Rectal smooth muscle tissue (tissue), 1 donor: ENCODE measurements around the gene TRIM13.
"Not testable (repeated sequence)": the region's sequence is repeated elsewhere in the genome, so short reads cannot be mapped to it uniquely, and the experiment has no call there.

Source experiments
- H3K27ac ChIP-seq: one replicate; pipeline ENCODE4 v1.7.0; 2013; ENCODE audit warnings: low read depth, low read length, inconsistent platforms
- H3K27me3 ChIP-seq: one replicate; pipeline ENCODE4 v1.7.0; 2013; ENCODE audit warnings: low read length; ENCODE audit not compliant: control insufficient read depth, insufficient read depth
- H3K36me3 ChIP-seq: one replicate; pipeline ENCODE4 v1.7.0; 2013; ENCODE audit warnings: low read length; ENCODE audit not compliant: control insufficient read depth, insufficient read depth
- H3K4me1 ChIP-seq: one replicate; pipeline ENCODE4 v1.7.0; 2013; ENCODE audit warnings: low read length; ENCODE audit not compliant: control insufficient read depth, insufficient read depth
- H3K4me3 ChIP-seq: one replicate; pipeline ENCODE4 v1.7.0; 2013; ENCODE audit warnings: low read length
- H3K9ac ChIP-seq: one replicate; pipeline ENCODE4 v1.7.0; 2013; ENCODE audit warnings: low read length

TRIM13 gene

DNA sequence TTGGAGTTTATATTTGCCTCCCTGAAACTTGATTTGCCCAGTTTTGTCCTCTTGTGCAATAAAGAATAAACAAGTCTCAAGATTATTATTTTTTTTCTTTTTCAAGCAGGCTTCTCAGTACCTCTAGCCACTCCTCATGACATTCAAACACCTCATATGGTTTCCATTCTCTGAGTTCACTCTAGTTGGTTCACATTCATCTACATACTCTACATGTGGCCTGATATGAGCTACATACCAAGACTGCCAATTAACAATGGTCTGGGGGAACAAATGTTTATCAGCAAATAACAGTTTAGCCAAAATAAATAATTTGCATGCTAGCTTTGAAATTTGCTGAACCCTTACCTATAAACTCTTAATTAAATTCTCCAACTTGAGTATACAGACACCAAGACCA is 40.9 kb downstream of the TRIM13 start:
- Histone ChIP-seq H3K27ac (no peak overlapping the region), H3K27me3 (no peaks in the 10 kb centered on the region), H3K36me3 (no peaks in the 10 kb centered on the region), H3K9ac (no peak overlapping the region), H3K4me3 (no peak overlapping the region), H3K4me1 (no peaks in the 10 kb centered on the region)

- Histone ChIP-seq H3K27me3 (no peaks in the 10 kb centered on the region), H3K4me3 (no peak overlapping the region), H3K36me3 (no peaks in the 10 kb centered on the region), H3K9ac (no peak overlapping the region), H3K4me1 (no peaks in the 10 kb centered on the region), H3K27ac (no peak overlapping the region)
These were observed 41.4 kb downstream of the TRIM13 start for GRCh38 chr13:50038266-50038665.

GRCh38 chr13:50052478-50052877 is 55.6 kb downstream of the TRIM13 start:
- Histone ChIP-seq H3K4me1 (no peaks in the 10 kb centered on the region), H3K27ac (no peak overlapping the region), H3K4me3 (no peak overlapping the region), H3K36me3 (no peaks in the 10 kb centered on the region), H3K9ac (no peak overlapping the region), H3K27me3 (no peaks in the 10 kb centered on the region)

DNA sequence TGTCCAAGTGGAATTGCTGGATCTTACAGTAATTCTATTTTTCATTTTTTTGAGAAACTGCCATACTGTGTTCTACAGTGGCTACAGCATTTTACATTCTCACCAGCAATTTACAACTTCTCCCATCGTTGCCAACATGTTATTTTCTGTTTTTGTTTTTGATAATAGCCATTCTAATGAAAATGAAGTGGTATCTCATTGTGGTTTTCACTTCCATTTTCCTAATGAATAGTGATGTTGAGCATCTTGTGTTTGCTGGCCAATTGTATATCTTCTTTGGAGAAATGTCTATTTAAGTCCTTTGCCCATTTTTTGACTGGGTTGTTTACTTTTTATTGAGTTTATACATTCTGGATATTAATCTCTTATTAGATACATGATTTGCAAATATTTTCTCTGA is 57.0 kb downstream of the TRIM13 start:
- Histone ChIP-seq H3K27me3 (no peaks in the 10 kb centered on the region), H3K36me3 (no peaks in the 10 kb centered on the region), H3K27ac (no peak overlapping the region), H3K4me1 (no peaks in the 10 kb centered on the region), H3K9ac (no peak overlapping the region), H3K4me3 (no peak overlapping the region)

DNA sequence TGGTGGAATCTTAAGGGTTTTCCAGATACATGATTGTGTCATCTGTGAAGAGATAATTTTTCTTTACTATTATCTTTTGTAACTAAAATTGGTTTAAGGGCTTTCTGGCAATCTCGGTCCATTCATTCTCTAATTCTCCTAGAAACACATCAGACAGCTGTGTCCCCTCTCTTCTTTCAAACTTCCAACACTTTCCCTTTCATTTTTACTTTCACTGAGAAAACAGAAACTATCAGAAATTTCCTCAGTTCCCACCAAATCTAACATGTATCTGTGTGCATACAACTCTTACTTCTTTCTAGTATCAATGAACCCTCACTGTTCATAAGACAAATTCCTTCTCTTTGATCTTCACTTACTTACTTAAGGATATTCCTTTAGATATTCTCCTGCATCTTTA is 58.6 kb downstream of the TRIM13 start:
- Histone ChIP-seq H3K9ac (no peak overlapping the region), H3K27ac (no peak overlapping the region), H3K4me1 (no peaks in the 10 kb centered on the region)

DNA sequence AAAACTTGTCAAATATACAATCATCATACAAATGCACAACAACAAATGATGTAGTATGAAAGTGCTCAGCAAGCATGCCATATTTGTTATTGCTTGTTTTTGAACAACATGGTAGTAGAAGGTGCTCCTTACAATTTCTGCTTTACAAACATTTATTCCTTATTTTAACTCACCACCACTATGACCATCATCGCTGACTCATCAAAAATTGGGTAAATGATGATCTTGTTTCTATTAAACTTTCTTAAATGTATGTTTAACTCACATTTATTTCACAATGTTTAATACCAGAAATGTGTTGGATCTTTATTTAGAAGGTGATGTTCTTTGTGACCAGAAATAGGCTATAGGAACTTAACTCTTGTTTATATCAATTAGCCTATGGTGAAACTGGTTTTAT is 63.9 kb downstream of the TRIM13 start:
- Histone ChIP-seq H3K4me3 (no peak overlapping the region), H3K27ac (no peak overlapping the region), H3K36me3 (no peaks in the 10 kb centered on the region), H3K27me3 (no peaks in the 10 kb centered on the region), H3K4me1 (no peaks in the 10 kb centered on the region), H3K9ac (no peak overlapping the region)

More for the DNA sequence above, 58.6 kb downstream of the TRIM13 start:
- no peaks in the 10 kb centered on the region for H3K36me3 ChIP-seq
- H3K4me3 ChIP-seq = no peak overlapping the region
- no peaks in the 10 kb centered on the region for H3K27me3 ChIP-seq

DNA sequence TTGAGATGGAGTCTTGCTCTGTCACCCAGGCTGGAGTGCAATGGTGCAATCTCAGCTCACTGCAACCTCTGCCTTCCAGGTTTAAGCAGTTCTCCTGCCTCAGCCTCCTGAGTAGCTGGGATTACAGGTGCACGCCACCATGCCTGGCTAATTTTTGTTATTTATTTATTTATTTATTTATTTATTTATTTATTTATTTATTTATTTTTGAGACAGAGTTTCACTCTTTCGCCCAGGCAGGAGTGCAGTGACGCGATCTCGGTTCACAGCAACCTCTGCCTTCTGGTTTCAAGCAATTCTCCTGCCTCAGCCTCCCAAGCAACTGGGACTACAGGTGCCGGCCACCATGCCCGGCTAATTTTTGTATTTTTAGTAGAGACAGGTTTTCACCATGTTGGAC is 65.5 kb downstream of the TRIM13 start:
- H3K4me3 ChIP-seq, H3K9ac ChIP-seq, H3K4me1 ChIP-seq, H3K36me3 ChIP-seq, H3K27ac ChIP-seq, H3K27me3 ChIP-seq: not testable (repeated sequence)

DNA sequence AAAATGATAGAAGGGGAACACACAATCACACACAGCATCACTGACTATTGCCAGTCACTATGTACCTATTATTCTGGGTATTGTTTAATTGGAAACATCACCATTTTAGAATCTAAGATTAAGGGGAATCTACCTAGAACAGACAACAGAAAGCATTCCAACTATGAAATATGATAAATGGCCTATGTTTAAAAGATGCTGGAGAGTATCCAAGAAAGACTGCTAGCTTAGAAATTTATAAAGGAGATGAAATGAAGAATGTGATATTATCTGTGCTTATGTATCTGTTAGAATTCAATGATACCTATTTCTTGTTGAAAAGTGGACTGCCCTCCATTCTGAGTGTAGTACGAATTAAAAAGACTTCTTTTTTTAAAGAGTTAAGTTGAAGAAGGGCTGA is 68.9 kb downstream of the TRIM13 start:
- Histone ChIP-seq H3K4me1 (no peaks in the 10 kb centered on the region), H3K4me3 (no peak overlapping the region), H3K36me3 (no peaks in the 10 kb centered on the region), H3K9ac (no peak overlapping the region), H3K27ac (no peak overlapping the region), H3K27me3 (no peaks in the 10 kb centered on the region)
